Measurements from ENCODE around the gene KRTAP10-2. TPM values are rescaled to one million over a fixed set of nuclear protein-coding genes. Genes with fewer than 3 reads are reported as not detected.

The KRTAP10-2 gene
- total and polyA plus RNA-seq, 9 of the 15 experiments (the other 6 are each of a cell fraction or from before 2014, with no cell fraction given) = not detected

GRCh38 chr21:44568667-44569556, 17.6 kb upstream of the KRTAP10-2 start (continued):
- TF ChIP-seq ZFP91 (CRISPR knock-in tag; IDR thresholded peaks at IDR 0.05) (no peak), CTBP1 (IDR thresholded peaks at IDR 0.05; ENCODE audit: borderline replicate concordance) (no peak), HNRNPK (IDR thresholded peaks at IDR 0.05; ENCODE audit: low read depth, low read length, poor library complexity, severe bottlenecking) (no peak), UBTF (IDR thresholded peaks at IDR 0.05; ENCODE audit: borderline replicate concordance in 1 of 2, low read depth in 2 of 2, low read length in 2 of 2) (no peak), ZNF24 (IDR thresholded peaks at IDR 0.05) (no peak), FIP1L1 (IDR thresholded peaks at IDR 0.05; ENCODE audit: low read depth, low read length, poor library complexity, severe bottlenecking) (no peak), RREB1 (CRISPR knock-in tag; IDR thresholded peaks at IDR 0.05) (no peak), ZNF217 (CRISPR knock-in tag; IDR thresholded peaks at IDR 0.05) (no peak), GABPB1 (CRISPR knock-in tag; IDR thresholded peaks at IDR 0.05) (peak; percentile 83), ZC3H11A (IDR thresholded peaks at IDR 0.05; ENCODE audit: low read depth, low read length) (no peak), ZBTB11 (CRISPR knock-in tag; IDR thresholded peaks at IDR 0.05) (peak in 2 of 3 experiments; percentile 51 to 65; a peak in 2 of 6 replicates), SMAD4 (CRISPR knock-in tag; conservative IDR thresholded peaks at IDR 0.05) (0 out of 2 replicates have a peak, but pooled peaks have one; percentile 11)

All from K562 (cell line).